ENCODE data around the gene LRIT2.

Gene LRIT2

GRCh38 chr10:84264611-84265141, 39.3 kb upstream of the LRIT2 start:
- POLR2A ChIA-PET: interaction anchor here (0.6 kb wide), 1 partner anchor 1267 kb away, joined by 3 read pairs; no protein-coding TSS in a partner anchor
- peak; percentile 98 for TF ChIP-seq CTCF (IDR thresholded peaks at IDR 0.05; ENCODE audit: control extremely low read depth, extremely low read depth, low read depth, missing control alignments)

GRCh38 chr10:84263716-84264115, 38.4 kb upstream of the LRIT2 start:
- DNase-seq (ENCODE audit: extremely low spot score): no peak
- no peak for TF ChIP-seq CTCF (IDR thresholded peaks at IDR 0.05; ENCODE audit: control extremely low read depth, extremely low read depth, low read depth, missing control alignments)
- ChIA-PET POLR2A (no interaction called here), CTCF (interaction anchor here (0.6 to 12.8 kb wide), 22 partner anchors 9 to 453 kb away, joined by 3 to 326 read pairs (median 5); partner anchors contain the start of gene LRIT1)

More at GRCh38 chr10:84264611-84265141, 39.3 kb upstream of the LRIT2 start:
- DNase-seq (ENCODE audit: extremely low spot score): peak; percentile 74
- CTCF ChIA-PET: interaction anchor here (0.6 to 12.8 kb wide), 34 partner anchors 8 to 452 kb away, joined by 3 to 326 read pairs (median 4); partner anchors contain the start of gene LRIT1

GRCh38 chr10:84262190-84262956, 37.0 kb upstream of the LRIT2 start:
- ChIA-PET CTCF (interaction anchor here (1.0 to 12.8 kb wide), 5 partner anchors 9 to 276 kb away, joined by 3 to 326 read pairs (median 15); no protein-coding TSS in a partner anchor), POLR2A (no interaction called here)
- DNase-seq (ENCODE audit: extremely low spot score): no peak
- no peak for TF ChIP-seq CTCF (IDR thresholded peaks at IDR 0.05; ENCODE audit: control extremely low read depth, extremely low read depth, low read depth, missing control alignments)

GRCh38 chr10:84261236-84261915, 36.0 kb upstream of the LRIT2 start:
- ChIA-PET CTCF (interaction anchor here (1.0 to 12.8 kb wide), 3 partner anchors 8 to 277 kb away, joined by 3 to 326 read pairs (median 7); no protein-coding TSS in a partner anchor), POLR2A (no interaction called here)

GRCh38 chr10:84258034-84258695, 32.8 kb upstream of the LRIT2 start:
- DNase-seq (ENCODE audit: extremely low spot score): no peak
- CTCF ChIA-PET: interaction anchor here (2.0 to 12.8 kb wide), 2 partner anchors 9 to 281 kb away, joined by 17 to 326 read pairs; no protein-coding TSS in a partner anchor
- no peak for TF ChIP-seq CTCF (IDR thresholded peaks at IDR 0.05; ENCODE audit: control extremely low read depth, extremely low read depth, low read depth, missing control alignments)
- POLR2A ChIA-PET: no interaction called here

More at GRCh38 chr10:84261236-84261915, 36.0 kb upstream of the LRIT2 start:
- no peak for TF ChIP-seq CTCF (IDR thresholded peaks at IDR 0.05; ENCODE audit: control extremely low read depth, extremely low read depth, low read depth, missing control alignments)
- DNase-seq (ENCODE audit: extremely low spot score): no peak
